ENCODE results near the gene EFCAB12.

- TF ChIP-seq CTCF (IDR thresholded peaks at IDR 0.05; ENCODE audit: control extremely low read depth in 1 of 3, insufficient read depth in 1 of 3, low read depth in 1 of 3, low read length in 3 of 3) = no peak
- TF ChIP-seq JUN (IDR thresholded peaks at IDR 0.05; ENCODE audit: low read depth, low read length) = no peak
- no peak for TF ChIP-seq BRCA1 (IDR thresholded peaks at IDR 0.05; ENCODE audit: low read depth, low read length)
- no peak for TF ChIP-seq HDAC2 (IDR thresholded peaks at IDR 0.05; ENCODE audit: borderline replicate concordance in 1 of 2, low read depth in 2 of 2, low read length in 2 of 2)
- no peak for TF ChIP-seq RXRA (IDR thresholded peaks at IDR 0.05; ENCODE audit: insufficient read depth, low read depth, low read length)
- no peak for TF ChIP-seq SIRT6 (IDR thresholded peaks at IDR 0.05; ENCODE audit: low read length)
- no peak for TF ChIP-seq SUZ12 (IDR thresholded peaks at IDR 0.05; ENCODE audit: low read length)
Measured at GRCh38 chr3:129474984-129475804, 46.8 kb upstream of the EFCAB12 start.

Data from H1 (cell line).